HG02678 (cell line): ENCODE data around the gene THBS2.
"Not testable (repeated sequence)": the region's sequence is repeated elsewhere in the genome, so short reads cannot be mapped to it uniquely, and the experiment has no call there.

Source experiments
- ATAC-seq: cut with Tn5 transposase; IDR thresholded peaks from one replicate; pipeline ENCODE4 v1.9.1; 2021; ENCODE audit warnings: mild to moderate bottlenecking, moderate library complexity; ENCODE audit not compliant: unreplicated experiment

THBS2 gene

DNA sequence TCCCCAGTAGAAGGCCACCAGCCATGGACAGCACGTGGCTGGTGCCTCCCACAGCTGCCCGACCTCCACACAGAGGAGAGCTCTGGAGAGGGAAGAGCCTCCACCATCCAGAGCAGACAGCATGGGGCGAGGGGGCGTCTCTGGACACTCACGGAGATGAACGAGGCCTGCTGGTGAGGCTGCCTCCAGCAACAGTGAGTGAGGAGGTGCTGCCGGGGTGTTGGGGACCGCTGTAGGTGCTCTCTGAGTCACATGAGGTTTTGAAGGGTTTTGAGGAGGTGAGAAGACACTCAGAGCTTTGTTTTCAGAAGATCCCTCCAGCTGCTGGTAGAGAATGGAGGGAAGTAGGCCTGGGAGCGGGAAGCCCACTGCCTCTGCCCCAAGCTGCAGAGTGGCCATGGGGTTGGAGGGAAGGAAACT, 65.6 kb downstream of the THBS2 start:
- ATAC-seq, result no peak

DNA sequence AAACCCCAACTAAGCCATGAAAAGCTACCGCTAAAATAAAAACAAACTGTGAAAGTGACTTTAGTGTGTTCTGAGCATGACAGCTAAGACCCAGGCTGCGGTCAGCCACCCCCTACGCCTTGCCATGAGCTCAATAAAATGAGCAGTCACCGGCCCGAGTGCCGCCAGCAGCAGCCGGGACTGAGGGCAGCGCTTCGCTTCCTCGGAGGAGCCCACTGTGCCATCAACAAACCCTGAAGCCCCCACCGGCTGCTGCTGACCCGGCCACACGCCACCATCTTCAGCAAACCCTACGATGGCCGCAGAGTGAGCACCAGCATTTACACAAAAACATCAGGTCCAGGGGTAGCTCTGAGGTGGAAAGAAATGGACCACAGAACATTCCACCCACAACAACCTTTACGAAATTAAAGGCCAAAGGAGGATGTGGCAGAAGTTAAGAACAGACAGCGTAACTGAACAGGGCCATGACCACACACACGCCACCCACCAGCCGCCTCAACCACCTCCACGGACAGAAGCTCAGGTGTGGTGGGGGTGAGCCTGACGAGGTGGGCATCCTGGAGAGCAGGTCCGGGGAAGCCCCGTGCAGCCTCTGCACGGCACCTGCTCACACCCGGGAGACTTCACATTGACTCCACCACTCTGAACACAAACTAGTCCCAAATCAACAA, 67.0 kb downstream of the THBS2 start:
- ATAC-seq, result no peak

DNA sequence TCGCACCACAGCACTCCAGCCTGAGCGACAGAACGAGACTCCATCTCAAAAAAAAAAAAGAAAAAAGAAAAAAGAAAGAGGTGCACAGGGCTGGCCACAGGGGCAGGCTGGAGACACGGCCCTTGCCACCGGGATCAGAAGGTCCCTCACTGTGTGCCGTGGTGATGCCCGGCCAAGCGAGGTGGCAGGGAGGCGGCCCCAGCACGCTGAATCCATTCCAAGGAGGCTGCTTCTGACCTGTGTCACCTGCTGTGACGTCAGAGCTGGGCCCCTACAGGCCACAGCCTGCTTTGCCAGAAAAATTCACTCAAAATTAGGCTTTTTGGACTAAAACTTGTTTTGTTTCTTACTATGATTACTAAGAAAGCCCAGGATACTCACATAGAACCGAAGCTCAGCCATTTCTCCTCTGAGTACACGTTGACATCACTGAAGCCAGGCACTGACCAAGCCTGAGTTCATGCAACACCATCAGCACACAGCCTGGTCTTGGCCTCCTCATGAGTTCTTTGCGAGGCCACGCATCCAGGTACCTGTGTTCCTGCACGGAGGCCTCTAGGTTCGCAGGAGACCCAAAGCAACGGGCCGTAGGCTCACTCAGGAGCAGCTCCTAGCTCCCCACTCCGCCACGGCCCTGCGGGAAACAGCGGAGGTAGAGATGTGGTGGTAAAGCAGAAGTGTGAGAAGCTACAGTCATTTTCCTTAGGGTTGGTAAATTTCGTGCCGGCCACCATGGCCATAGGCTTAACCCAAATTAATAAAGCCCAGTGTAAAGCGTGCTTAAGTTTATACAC, 67.8 kb downstream of the THBS2 start:
- ATAC-seq, result no peak

DNA sequence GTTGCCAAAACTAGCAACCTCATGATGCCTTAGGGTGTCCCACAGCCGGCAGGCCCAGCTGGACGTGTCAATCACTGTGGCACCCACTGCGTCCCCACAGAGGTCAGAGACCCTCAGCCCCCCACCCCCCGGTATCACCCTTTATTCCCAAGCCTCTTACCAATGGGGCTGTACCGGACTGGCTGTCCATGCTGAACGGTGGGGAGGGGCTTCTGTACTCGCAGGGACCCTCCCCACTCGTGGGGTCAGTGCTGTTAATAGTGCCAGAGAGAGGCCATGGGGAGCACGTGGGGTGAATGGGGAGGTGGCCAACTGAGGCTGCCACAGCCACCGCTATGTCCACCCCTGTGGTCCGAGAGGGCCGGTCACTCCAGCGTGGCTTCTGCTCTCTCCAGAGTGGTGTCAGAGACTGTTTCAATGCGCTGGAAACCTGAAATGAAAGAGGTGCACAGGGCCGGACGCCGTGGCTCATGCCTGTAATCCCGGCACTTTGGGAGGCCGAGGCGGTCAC, 68.6 kb downstream of the THBS2 start:
- no peak for ATAC-seq

DNA sequence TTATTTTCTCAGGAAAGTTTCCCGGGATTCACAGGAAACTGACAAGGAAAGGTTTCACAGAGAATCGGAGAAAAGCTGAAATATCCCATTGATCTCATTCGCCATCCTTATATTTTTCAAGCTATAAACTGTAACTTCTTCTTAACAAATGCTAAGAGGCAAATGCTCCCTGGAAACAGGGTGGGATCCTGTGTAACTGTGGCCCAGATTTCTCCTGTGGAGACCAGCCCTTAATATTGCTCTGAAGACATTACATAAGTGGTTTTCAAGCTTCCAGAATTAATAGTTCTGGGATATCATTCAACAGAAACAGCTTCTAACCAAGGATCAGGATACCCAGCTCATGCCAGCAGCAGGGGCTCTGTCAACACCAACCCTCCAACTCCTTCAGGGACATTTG, 69.2 kb downstream of the THBS2 start:
- no peak for ATAC-seq

DNA sequence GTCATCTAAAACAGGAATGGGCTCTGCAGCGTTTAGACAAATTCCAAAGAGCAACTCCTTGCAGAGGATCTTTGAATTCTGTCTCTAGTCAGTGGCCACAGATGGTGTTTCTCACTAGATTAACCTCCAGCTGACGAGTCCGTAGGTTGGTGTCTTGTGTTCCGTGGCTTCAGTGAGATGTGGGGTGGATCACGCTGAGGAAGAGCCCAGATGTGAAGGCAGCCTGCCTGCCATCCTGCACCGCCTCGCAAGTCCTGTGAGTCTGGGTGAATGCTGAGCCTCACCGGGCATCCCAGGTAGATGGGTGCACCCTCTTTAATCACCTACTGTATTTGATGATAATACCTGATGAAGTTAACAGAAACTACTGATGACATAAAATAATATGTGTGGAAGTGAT, 70.4 kb downstream of the THBS2 start:
- no peak for ATAC-seq

DNA sequence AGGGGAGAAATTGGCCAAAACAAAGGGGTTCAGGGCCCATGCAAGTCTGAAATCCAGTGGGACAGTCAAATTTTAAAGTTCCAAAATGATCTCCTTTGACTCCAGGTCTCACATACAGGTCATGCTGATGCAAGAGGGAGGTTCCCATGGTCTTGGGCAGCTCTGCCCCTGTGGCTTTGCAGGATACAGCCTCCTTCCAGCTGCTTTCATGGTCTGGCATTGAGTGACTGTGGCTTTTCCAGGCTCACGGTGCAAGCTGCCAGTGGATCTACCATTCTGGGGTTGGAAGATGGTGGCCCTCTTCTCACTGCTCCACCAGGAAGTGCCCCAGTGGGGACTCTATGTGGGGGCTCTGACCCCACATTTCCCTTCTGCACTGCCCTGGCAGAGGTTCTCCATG, 73.8 kb downstream of the THBS2 start:
- not testable (repeated sequence) for ATAC-seq

DNA sequence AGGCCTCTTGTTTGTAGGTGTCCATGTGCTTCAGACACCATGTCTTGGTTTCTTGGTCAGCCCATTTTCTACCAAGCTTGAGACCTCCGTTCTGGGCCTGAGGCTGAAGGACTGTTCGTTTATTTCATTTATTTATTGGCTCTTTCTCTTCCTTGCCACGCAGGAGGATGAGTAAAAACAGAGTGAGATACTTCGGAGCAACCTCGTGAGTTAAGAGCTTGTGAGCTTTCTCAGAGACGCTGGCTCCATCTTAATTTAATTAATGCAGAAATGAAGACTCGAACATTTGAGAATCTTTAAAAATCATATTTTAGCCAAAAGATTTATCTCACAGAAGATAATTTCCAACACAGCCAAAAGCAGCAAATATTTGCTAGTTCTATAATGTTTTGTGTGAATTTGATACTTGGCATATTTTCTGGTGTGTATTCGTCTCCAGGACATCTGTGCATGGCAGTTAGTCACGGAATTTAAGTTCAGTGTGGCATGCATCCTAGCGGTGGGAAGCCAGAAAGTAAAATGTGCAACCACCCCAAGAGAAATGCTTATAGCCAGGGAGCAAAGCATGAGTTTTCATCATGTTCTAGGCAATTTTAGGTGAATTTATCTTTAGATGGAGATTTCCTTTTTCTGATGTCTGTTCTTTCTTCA, 76.0 kb downstream of the THBS2 start:
- no peak for ATAC-seq

DNA sequence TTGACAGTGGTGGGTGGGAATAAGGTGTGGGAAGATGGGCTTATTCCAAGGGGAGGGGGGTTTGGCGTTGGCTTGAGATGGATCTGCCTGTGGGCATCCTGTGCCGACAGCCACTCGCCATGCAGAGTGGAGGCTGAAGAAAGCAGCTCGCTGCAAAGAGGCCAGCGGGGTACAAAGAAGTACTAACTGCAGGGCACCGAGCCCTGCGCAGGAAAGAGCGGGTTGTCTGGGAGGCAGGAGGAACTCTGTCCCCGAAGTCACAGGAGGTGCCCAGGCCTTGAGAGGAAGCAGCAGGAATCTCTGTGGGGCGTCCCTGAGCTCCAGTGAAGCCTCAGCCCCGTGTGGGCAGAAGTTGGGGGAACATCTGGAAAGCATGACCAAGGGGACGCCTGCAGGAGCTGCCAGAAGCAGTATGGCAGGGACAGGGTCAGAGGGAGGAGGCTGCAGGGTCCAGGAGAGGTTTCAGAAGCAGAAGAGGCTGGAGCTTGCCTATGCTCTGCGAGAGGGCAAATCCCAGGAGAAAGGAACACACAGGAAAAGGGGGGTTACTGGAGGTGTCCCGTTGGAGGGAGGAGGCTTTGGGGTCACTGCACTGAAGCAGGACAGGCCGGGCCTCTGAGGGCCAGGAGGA, 77.2 kb downstream of the THBS2 start:
- no peak for ATAC-seq

DNA sequence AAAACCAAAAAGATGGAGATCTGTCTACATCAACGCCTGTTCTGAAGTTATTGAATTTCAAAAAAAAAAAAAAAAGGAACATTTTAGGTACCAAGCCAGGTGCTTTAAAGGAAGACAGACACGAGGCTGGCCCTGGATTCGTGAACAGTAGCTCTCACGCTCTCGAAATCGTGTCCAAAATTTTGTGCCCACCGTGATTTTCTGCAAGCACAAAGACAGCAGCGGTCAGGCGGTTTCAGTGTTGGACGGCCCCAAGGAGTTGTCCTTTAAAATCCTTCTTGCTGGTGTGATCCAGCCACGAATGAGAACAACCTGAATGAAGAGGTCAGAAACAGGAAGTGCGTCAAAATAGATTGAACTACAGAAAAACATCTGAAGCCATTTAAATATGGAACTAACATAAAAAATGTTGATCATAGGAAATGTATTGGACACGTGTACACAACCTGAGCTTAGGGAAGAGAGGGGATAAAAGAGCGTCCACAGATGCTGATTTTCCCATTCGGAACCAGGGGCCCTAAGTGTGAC, 78.2 kb downstream of the THBS2 start:
- no peak for ATAC-seq

DNA sequence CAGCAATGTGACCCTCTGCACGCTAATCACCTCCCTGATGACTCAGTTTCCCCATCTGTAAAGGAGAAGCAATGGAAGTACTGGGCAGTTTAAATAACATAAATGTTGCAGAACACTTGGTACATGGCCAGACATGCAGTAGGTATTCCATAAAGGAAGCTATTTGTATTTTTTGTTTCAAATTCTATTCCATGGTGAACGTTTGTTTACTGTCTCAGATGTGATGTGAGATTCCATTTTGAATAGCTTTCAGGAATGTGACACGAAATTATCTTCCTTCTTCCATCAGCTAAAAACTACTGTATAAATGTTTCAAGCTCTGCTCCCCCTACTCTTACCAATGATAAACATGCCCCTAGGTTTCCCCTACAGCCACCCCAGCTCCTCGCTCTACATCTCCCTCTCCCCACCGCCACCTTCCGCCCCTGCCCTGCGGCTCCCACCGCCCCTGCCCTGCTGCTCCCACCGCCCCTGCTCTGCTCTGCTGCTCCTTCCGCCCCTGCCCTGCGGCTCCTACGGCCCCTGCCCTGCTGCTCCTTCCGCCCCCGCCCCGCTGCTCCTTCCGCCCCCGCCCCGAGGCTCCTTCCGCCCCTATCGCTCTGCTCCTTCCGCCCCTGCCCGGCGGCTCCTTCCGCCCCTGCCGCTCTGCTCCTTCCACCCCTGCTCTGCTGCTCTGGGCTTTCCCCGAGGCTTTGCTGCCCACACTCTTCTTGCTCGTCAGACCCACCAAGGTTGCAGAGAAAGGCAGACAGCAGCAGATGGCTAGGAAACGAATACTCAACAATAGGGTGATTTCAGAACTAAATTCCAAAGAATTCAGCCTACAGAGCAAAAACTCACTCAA, 78.9 kb downstream of the THBS2 start:
- no peak for ATAC-seq

DNA sequence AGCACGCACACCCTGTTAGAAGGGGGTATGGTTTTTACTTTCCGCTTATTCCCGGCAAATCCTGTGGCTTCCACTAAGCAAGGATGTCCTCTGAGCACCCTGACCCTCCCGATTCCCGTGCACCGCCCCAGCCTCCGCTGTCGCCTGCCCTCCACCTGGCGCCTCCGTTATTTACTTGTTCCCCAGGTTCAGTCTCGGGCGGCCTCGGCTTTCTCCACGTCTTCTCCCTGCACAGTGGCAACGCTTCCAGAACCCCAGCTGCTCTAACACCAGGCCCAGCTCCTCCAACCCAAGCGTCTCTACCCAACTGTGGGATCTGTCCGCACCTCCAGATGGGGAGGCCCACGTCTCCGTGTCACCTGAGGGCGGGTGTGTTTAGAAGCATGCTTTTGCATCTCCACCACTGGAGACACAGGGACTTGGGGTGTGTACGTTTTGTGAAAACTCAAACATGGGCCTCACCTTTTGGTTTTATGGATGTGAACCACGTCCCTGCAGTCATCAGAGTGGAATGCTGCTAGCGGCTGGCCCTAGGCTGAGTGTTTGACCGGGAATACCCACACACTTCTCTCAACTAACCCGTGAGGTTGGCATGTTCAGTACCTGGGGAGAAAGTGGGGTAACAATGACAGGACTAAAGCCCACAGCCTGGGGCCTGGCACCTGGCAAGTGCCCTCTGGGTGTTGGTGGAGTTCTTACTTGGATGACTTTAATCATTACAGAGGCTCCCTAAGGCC, 79.9 kb downstream of the THBS2 start:
- no peak for ATAC-seq

DNA sequence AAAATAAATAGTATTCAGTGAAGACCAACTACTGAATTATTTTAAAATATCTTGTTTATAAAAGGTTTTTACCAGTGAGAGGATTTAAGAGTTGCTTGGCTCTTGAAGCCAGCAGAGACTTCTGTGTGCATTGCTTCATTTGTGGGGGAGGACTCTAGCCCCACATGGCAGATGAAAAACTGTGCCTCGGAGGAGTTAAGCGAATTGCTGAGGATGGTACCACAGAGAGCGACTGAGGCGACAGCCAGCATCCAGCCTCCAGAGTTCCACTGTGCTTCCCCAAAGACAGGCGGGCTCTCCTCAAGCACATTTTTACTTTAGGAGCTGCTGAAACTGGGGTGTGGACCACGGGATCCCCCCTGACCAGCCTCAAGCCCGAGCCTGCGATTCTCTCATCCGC, 80.7 kb downstream of the THBS2 start:
- no peak for ATAC-seq

DNA sequence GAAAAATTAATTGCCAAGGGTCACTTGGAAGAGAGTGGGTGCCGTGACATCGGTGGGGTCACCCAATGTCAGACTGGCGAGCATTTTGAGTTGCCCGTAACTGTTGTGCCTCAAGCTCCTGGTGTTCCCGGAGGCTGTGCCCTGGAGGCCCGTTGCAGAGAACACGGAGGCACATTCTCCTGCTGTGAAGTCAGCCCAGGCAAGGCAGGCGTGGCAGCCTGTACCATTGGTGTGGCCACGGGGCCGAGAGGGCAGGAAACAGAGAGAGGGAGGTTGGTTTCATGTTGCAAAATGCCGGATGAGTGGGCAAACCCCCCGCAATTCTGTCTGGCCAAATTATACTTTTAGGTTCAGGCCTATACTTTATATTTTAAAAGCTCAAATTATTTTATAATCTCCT, 81.2 kb downstream of the THBS2 start:
- ATAC-seq, result no peak

DNA sequence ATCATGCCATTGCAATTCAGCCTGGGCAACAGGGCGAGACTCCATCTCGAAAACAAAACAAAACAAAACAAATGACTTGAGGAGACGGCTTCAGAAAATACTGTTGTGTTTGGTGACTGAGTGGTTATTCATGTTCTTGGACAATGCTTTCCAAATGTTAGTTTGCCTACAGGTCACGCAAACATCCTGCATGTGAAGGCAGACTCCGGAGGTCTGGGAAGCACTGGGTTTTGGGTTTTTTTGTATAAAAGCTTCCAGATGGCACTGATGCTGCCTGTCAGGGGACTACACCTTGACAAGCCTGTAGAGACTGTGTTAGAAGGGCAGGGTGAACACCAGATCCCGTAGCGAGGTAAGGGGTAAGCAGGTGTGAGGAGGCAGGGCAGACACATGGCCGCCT, 81.7 kb downstream of the THBS2 start:
- no peak for ATAC-seq

DNA sequence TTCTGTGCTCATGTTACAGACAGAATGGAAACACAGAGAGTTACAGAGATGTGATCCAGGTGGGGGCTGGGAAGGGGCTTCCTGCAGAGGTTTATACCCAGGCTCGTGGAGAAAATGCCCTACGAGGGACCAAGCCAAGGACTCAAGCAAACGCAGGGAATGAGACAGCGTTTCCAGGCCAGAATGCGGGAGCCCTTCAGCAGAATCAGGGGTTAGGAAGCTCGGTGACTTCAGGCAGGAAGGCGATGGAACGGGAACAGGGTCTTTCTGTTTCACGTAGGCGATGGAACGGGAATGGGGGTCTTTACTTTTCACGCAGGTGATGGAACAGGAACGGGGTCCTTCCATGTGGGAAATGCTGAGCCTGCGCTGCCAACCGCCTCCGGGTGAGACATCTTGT, 82.6 kb downstream of the THBS2 start:
- ATAC-seq, result no peak

DNA sequence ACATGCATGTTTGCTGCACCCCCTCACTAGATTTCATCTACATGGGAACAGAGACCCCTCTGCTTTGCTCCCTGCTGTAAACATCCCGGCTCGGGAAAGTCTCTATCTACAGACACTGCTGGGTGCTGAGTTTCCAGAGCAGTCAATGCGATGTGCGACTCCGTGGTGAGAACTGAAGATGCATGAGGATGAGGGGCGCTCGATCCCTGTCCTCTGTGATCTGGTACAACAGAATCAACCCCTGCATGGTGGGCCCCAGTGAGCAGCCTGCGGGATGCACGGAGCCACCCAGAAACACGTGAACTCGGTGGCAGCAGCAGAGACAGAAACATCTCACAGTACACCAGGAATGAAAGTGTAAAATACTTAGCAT, 83.1 kb downstream of the THBS2 start:
- ATAC-seq, result no peak

DNA sequence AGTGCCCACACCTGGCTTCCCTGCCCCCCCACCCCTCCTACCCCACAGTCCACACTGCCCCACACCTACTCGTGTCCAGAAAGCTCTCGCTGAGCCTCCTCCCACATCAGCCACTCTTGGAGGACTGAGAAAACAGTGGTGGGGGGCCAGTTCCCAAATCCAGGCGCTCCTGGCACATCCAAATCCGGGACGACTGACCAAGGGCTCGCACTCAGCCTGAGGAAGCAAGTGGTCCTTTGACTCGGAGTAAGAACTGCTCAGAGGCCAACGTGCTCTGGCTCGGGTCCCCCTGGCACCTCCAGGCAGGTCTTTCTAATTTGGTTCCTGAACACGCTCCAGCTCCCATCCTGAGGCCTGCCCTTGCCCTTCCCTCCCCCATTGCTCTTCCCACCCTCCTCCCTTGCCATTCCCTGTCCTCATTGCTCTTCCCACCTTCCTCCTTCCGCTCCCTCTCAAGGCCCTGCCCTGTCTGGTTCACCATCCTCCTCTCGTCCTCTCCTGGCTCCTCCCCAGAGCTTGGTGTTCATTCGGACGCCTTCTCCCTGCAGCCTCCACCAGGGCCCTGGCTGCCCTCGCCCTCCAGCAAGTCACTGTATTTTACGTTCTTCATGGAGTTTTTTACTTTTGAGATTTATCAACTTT, 83.6 kb downstream of the THBS2 start:
- ATAC-seq, result no peak

DNA sequence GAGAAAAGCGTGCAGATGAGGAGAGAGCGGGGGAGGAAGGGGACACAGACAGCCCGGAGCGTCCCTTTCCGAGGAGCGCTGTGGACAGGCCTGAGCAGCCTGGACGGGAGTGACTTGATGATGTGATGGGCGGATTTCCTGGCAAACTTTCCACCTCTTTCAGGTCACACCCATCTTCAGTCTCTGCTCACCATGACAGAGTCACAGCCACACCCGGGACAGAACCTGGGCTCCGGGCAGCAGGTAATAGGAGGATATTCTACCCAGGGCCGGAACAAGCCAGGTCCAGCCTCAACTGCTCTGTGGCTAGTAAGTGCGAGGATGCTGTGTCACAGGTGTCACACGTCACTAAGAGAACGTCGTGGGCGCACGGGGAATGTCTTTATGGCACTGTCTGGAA, 84.3 kb downstream of the THBS2 start:
- ATAC-seq, result no peak
